ENCODE measurements around the gene CHGA.

Gene CHGA

GRCh38 chr14:92928961-92929688 lies 6.2 kb downstream of the CHGA start:
- H3K36me3 Mint-ChIP-seq (ENCODE audit: insufficient read depth): peaks cover 2% of the 10 kb centered on the region
- no peak for DNase-seq
- no peak for ATAC-seq (replicated peaks)
- H3K4me3 Mint-ChIP-seq: no peak overlapping the region
- H3K4me1 Mint-ChIP-seq (ENCODE audit: low read depth in 2 of 2): peaks cover 1% of the 10 kb centered on the region in 2 donors
- no peak overlapping the region for H3K27ac Mint-ChIP-seq
- H3K9me3 Mint-ChIP-seq: no peaks in the 10 kb centered on the region
- peaks cover 12 to 27% of the 10 kb centered on the region in 2 donors for H3K27me3 Mint-ChIP-seq

GRCh38 chr14:92929689-92930608 lies 7.0 kb downstream of the CHGA start:
- Mint-ChIP-seq H3K27me3 (peaks cover 8 to 18% of the 10 kb centered on the region in 2 donors), H3K9me3 (no peaks in the 10 kb centered on the region), H3K27ac (no peak overlapping the region), H3K4me3 (no peak overlapping the region), H3K36me3 (ENCODE audit: insufficient read depth) (peaks cover 3% of the 10 kb centered on the region), H3K4me1 (ENCODE audit: low read depth in 2 of 2) (no peaks in the 10 kb centered on the region)
- ATAC-seq (replicated peaks) (no peak), DNase-seq (no peak)

GRCh38 chr14:92930737-92931602 lies 8.0 kb downstream of the CHGA start:
- no peak for DNase-seq
- no peak overlapping the region for H3K27ac Mint-ChIP-seq
- no peak overlapping the region for H3K4me3 Mint-ChIP-seq
- no peaks in the 10 kb centered on the region for H3K4me1 Mint-ChIP-seq (ENCODE audit: low read depth in 2 of 2)
- ATAC-seq (replicated peaks): no peak
- no peaks in the 10 kb centered on the region for H3K9me3 Mint-ChIP-seq
- peaks cover 3% of the 10 kb centered on the region for H3K36me3 Mint-ChIP-seq (ENCODE audit: insufficient read depth)
- peaks cover 0 to 8% of the 10 kb centered on the region in 2 donors for H3K27me3 Mint-ChIP-seq

- Mint-ChIP-seq H3K4me3 (no peak overlapping the region), H3K27ac (no peak overlapping the region)
- ATAC-seq (replicated peaks): no peak
These were observed 8.9 kb downstream of the CHGA start for GRCh38 chr14:92931681-92932447.

GRCh38 chr14:92932448-92933395 lies 9.8 kb downstream of the CHGA start:
- Mint-ChIP-seq H3K4me1 (ENCODE audit: low read depth in 2 of 2) (no peaks in the 10 kb centered on the region), H3K36me3 (ENCODE audit: insufficient read depth) (peaks cover 3% of the 10 kb centered on the region), H3K27ac (no peak overlapping the region), H3K27me3 (no peaks in the 10 kb centered on the region), H3K9me3 (no peaks in the 10 kb centered on the region), H3K4me3 (no peak overlapping the region)
- no peak for ATAC-seq (replicated peaks)
- DNase-seq: no peak

More at GRCh38 chr14:92931681-92932447, 8.9 kb downstream of the CHGA start:
- Mint-ChIP-seq H3K27me3 (no peaks in the 10 kb centered on the region), H3K36me3 (ENCODE audit: insufficient read depth) (peaks cover 3% of the 10 kb centered on the region), H3K4me1 (ENCODE audit: low read depth in 2 of 2) (no peaks in the 10 kb centered on the region), H3K9me3 (no peaks in the 10 kb centered on the region)
- no peak for DNase-seq

- DNase-seq (no peak), ATAC-seq (replicated peaks) (no peak)
- H3K36me3 Mint-ChIP-seq (ENCODE audit: insufficient read depth): peaks cover 3% of the 10 kb centered on the region
- H3K9me3 Mint-ChIP-seq: no peaks in the 10 kb centered on the region
- H3K4me3 Mint-ChIP-seq: no peak overlapping the region
- no peak overlapping the region for H3K27ac Mint-ChIP-seq
- no peaks in the 10 kb centered on the region for H3K27me3 Mint-ChIP-seq
- no peaks in the 10 kb centered on the region for H3K4me1 Mint-ChIP-seq (ENCODE audit: low read depth in 2 of 2)
These were observed 10.5 kb downstream of the CHGA start for GRCh38 chr14:92933481-92933880.

- Mint-ChIP-seq H3K9me3 (no peaks in the 10 kb centered on the region), H3K36me3 (ENCODE audit: insufficient read depth) (peaks cover 3% of the 10 kb centered on the region), H3K27me3 (no peaks in the 10 kb centered on the region)
These were observed 11.5 kb downstream of the CHGA start for GRCh38 chr14:92934196-92935085.

GRCh38 chr14:92935446-92935845 lies 12.5 kb downstream of the CHGA start:
- Mint-ChIP-seq H3K36me3 (ENCODE audit: insufficient read depth) (peaks cover 3% of the 10 kb centered on the region), H3K27me3 (no peaks in the 10 kb centered on the region), H3K4me3 (no peak overlapping the region), H3K27ac (no peak overlapping the region), H3K9me3 (no peaks in the 10 kb centered on the region), H3K4me1 (ENCODE audit: low read depth in 2 of 2) (no peaks in the 10 kb centered on the region)
- ATAC-seq (replicated peaks): no peak
- no peak for DNase-seq

More at GRCh38 chr14:92934196-92935085, 11.5 kb downstream of the CHGA start:
- Mint-ChIP-seq H3K4me1 (ENCODE audit: low read depth in 2 of 2) (no peaks in the 10 kb centered on the region), H3K4me3 (no peak overlapping the region), H3K27ac (no peak overlapping the region)
- DNase-seq: no peak
- ATAC-seq (replicated peaks): no peak

GRCh38 chr14:92936085-92936484 lies 13.1 kb downstream of the CHGA start:
- H3K27ac Mint-ChIP-seq: no peak overlapping the region
- H3K36me3 Mint-ChIP-seq (ENCODE audit: insufficient read depth): peaks cover 3% of the 10 kb centered on the region
- H3K9me3 Mint-ChIP-seq: no peaks in the 10 kb centered on the region
- DNase-seq (no peak), ATAC-seq (replicated peaks) (no peak)
- no peaks in the 10 kb centered on the region for H3K27me3 Mint-ChIP-seq
- H3K4me3 Mint-ChIP-seq: no peak overlapping the region
- no peaks in the 10 kb centered on the region for H3K4me1 Mint-ChIP-seq (ENCODE audit: low read depth in 2 of 2)

- Mint-ChIP-seq H3K27me3 (no peaks in the 10 kb centered on the region), H3K9me3 (no peaks in the 10 kb centered on the region), H3K36me3 (ENCODE audit: insufficient read depth) (peaks cover 3% of the 10 kb centered on the region), H3K4me3 (no peak overlapping the region), H3K4me1 (ENCODE audit: low read depth in 2 of 2) (no peaks in the 10 kb centered on the region), H3K27ac (peak overlapping the region in 1 of 2 donors; percentile 41)
- DNase-seq (no peak), ATAC-seq (replicated peaks) (no peak)
These were observed 14.3 kb downstream of the CHGA start for GRCh38 chr14:92937051-92937937.

Measured in effector memory CD8-positive, alpha-beta T cell (primary cell).